GM11168 (cell line): ENCODE measurements around the gene CPB1.

Source experiments
- in situ Hi-C: fragments of 300-500 bp; cut with MboI; formaldehyde crosslinking; loops from one replicate; pipeline ENCODE4 v1.12.0; 2022; ENCODE audit warnings: low sequenced_read_pairs; ENCODE audit not compliant: unreplicated experiment

Gene CPB1

GRCh38 chr3:148878095-148878494, 50.5 kb downstream of the CPB1 start:
- in situ Hi-C loops, result no loop called here

- in situ Hi-C loops, result no loop called here
Observed at GRCh38 chr3:148879256-148879655, 51.6 kb downstream of the CPB1 start.

- in situ Hi-C loops, result no loop called here
Observed at GRCh38 chr3:148880681-148881080, 53.1 kb downstream of the CPB1 start.

GRCh38 chr3:148881286-148881685, 53.7 kb downstream of the CPB1 start:
- in situ Hi-C loops, result no loop called here

- in situ Hi-C loops, result no loop called here
Observed at GRCh38 chr3:148882288-148882687, 54.7 kb downstream of the CPB1 start.

- in situ Hi-C loops, result no loop called here
Observed at GRCh38 chr3:148883163-148883562, 55.6 kb downstream of the CPB1 start.

- in situ Hi-C loops, result no loop called here
Observed at GRCh38 chr3:148884261-148884660, 56.6 kb downstream of the CPB1 start.

- in situ Hi-C loops, result no loop called here
Observed at GRCh38 chr3:148889828-148890227, 62.2 kb downstream of the CPB1 start.

- in situ Hi-C loops, result no loop called here
Observed at GRCh38 chr3:148896062-148896461, 68.5 kb downstream of the CPB1 start.

- in situ Hi-C loops, result no loop called here
Observed at GRCh38 chr3:148901987-148902791, 74.6 kb downstream of the CPB1 start.

GRCh38 chr3:148903022-148903442, 75.4 kb downstream of the CPB1 start:
- in situ Hi-C loops, result no loop called here

- in situ Hi-C loops, result no loop called here
Observed at GRCh38 chr3:148903941-148904340, 76.3 kb downstream of the CPB1 start.

GRCh38 chr3:148906667-148907066, 79.1 kb downstream of the CPB1 start:
- in situ Hi-C loops, result no loop called here
